PFSK-1 (cell line): Measurements from ENCODE around the gene FER1L5.

Source experiments
- FOXP2 ChIP-seq: optimal IDR thresholded peaks from 2 replicates; pipeline ENCODE3; 2011; ENCODE audit warnings: borderline replicate concordance, control low read depth, inconsistent platforms; ENCODE audit not compliant: insufficient read depth; ENCODE audit errors: extremely low read length, extremely low read depth
- POLR2AphosphoS5 ChIP-seq: IDR thresholded peaks from 2 replicates; pipeline ENCODE4 v1.6.1; 2012; ENCODE audit warnings: low read depth, mild to moderate bottlenecking, control low read depth, low read length, moderate library complexity
- SIN3A ChIP-seq: IDR thresholded peaks from 2 replicates; pipeline ENCODE4 v1.6.1; 2012; ENCODE audit warnings: mild to moderate bottlenecking, low read length, moderate library complexity, borderline replicate concordance; ENCODE audit not compliant: insufficient read depth
- TAF1 ChIP-seq: IDR thresholded peaks from 2 replicates; pipeline ENCODE4 v1.6.1; 2012; ENCODE audit warnings: low read length, control low read depth, borderline replicate concordance; ENCODE audit not compliant: insufficient read depth
- TF ChIP-seq, protein P1 (sequence below), 2 experiments: IDR thresholded peaks; 2 replicates each; pipeline versions ENCODE4 v1.6.1 to v1.8.0; 2011 to 2012; ENCODE audit warnings: low read depth in 2 of 2, low read length in 2 of 2, control low read depth in 1 of 2, inconsistent platforms in 1 of 2, mild to moderate bottlenecking in 1 of 2, moderate library complexity in 1 of 2; ENCODE audit not compliant: insufficient read depth in 1 of 2

Gene FER1L5

DNA sequence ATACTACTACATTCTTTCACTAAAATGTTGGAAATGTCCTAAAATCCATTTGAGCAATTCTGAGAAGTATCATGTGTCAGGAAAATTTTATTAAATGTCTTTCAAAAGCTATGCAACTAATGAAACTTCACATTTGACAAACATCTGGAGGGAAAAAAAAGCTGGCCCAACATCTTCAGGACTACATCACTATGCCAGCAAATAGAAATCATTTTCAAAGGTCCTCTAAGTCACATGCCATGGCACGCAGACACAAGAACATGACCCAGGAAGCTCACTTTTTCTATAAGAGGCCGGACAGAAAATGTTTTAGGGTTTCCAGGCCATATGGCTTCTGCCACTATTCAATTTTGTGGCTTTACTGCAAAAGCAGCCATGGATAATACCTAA is 16.0 kb upstream of the FER1L5 start:
- TF ChIP-seq, protein P1, sequence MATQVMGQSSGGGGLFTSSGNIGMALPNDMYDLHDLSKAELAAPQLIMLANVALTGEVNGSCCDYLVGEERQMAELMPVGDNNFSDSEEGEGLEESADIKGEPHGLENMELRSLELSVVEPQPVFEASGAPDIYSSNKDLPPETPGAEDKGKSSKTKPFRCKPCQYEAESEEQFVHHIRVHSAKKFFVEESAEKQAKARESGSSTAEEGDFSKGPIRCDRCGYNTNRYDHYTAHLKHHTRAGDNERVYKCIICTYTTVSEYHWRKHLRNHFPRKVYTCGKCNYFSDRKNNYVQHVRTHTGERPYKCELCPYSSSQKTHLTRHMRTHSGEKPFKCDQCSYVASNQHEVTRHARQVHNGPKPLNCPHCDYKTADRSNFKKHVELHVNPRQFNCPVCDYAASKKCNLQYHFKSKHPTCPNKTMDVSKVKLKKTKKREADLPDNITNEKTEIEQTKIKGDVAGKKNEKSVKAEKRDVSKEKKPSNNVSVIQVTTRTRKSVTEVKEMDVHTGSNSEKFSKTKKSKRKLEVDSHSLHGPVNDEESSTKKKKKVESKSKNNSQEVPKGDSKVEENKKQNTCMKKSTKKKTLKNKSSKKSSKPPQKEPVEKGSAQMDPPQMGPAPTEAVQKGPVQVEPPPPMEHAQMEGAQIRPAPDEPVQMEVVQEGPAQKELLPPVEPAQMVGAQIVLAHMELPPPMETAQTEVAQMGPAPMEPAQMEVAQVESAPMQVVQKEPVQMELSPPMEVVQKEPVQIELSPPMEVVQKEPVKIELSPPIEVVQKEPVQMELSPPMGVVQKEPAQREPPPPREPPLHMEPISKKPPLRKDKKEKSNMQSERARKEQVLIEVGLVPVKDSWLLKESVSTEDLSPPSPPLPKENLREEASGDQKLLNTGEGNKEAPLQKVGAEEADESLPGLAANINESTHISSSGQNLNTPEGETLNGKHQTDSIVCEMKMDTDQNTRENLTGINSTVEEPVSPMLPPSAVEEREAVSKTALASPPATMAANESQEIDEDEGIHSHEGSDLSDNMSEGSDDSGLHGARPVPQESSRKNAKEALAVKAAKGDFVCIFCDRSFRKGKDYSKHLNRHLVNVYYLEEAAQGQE (IDR thresholded peaks at IDR 0.05; ENCODE audit: insufficient read depth in 1 of 2, low read depth in 2 of 2, low read length in 2 of 2): no peak
- no peak for TF ChIP-seq TAF1
- TF ChIP-seq POLR2AphosphoS5: no peak
- TF ChIP-seq SIN3A: no peak
- TF ChIP-seq FOXP2: no peak

GRCh38 chr2:96631804-96632435 is 10.6 kb upstream of the FER1L5 start:
- TF ChIP-seq POLR2AphosphoS5 (no peak), FOXP2 (no peak), SIN3A (no peak), TAF1 (no peak)
- TF ChIP-seq, protein P1 (IDR thresholded peaks at IDR 0.05; ENCODE audit: insufficient read depth in 1 of 2, low read depth in 2 of 2, low read length in 2 of 2): no peak

GRCh38 chr2:96633641-96634040 is 8.9 kb upstream of the FER1L5 start:
- TF ChIP-seq POLR2AphosphoS5 (no peak), TAF1 (no peak), FOXP2 (no peak), SIN3A (no peak)
- TF ChIP-seq, protein P1 (IDR thresholded peaks at IDR 0.05; ENCODE audit: insufficient read depth in 1 of 2, low read depth in 2 of 2, low read length in 2 of 2): no peak

DNA sequence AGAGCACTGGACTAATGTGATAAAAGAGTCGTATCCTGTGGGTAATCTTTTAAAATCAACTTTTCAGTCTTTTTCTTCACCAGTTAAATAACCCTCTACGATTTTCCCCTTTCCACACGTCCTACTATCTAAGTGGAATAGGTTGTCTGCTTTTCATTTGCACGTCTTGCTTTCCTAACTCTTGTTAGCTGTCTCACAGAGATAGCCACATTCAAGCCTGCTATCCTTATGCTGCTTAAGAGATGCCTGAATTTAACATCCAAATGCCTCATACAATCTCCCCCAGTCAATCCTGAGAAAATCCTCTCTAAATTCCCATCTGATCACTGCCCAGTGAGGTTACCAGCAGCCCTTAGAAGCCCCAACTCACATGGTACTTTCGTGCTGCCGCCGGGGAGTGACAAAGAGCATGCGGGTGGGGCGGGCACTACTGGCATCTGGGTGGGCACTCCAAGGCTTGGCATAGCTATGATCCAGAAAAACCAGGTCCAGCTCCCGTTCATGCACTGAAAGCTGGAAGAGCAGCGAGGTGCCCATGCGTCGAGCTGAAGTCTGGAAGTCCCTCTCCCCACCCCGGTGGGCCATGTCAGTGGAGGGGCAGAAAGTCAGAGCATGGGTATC is 5.9 kb upstream of the FER1L5 start:
- TF ChIP-seq POLR2AphosphoS5: no peak
- no peak for TF ChIP-seq TAF1
- TF ChIP-seq, protein P1 (IDR thresholded peaks at IDR 0.05; ENCODE audit: insufficient read depth in 1 of 2, low read depth in 2 of 2, low read length in 2 of 2): no peak
- no peak for TF ChIP-seq SIN3A
- no peak for TF ChIP-seq FOXP2
